ENCODE results near the gene EHBP1. TPM values are rescaled to one million over a fixed set of nuclear protein-coding genes. Genes with fewer than 3 reads are reported as not detected.

The EHBP1 gene
- total and polyA plus RNA-seq, 7 donors: 3.9 to 20.2 (median 14.3) TPM

DNA sequence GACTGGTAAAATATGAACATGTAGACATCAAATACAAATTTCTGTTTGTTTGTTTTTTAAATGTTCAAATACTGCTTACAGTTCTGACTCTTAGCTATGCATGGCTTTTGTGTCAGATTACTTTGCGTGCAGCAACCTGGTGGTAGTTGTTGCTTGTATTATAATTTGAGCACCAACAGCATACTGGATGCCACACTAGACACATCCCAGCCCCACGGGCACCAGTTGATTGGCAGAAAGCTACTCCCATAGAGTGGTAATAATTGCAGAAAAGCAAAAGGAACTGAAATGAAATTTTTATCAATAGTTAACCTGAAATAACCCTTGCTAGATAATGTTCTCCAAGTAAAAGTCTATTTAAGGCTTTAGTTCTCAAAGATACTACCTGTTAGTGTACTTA is 91.6 kb downstream of the EHBP1 start:
- WGBS, 3 donors: 90 to 97% (median 96%) methylated on average over 2 of the region's 2 CpGs
- TF ChIP-seq, protein P1, sequence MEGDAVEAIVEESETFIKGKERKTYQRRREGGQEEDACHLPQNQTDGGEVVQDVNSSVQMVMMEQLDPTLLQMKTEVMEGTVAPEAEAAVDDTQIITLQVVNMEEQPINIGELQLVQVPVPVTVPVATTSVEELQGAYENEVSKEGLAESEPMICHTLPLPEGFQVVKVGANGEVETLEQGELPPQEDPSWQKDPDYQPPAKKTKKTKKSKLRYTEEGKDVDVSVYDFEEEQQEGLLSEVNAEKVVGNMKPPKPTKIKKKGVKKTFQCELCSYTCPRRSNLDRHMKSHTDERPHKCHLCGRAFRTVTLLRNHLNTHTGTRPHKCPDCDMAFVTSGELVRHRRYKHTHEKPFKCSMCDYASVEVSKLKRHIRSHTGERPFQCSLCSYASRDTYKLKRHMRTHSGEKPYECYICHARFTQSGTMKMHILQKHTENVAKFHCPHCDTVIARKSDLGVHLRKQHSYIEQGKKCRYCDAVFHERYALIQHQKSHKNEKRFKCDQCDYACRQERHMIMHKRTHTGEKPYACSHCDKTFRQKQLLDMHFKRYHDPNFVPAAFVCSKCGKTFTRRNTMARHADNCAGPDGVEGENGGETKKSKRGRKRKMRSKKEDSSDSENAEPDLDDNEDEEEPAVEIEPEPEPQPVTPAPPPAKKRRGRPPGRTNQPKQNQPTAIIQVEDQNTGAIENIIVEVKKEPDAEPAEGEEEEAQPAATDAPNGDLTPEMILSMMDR (IDR thresholded peaks at IDR 0.05): no peak
- Histone ChIP-seq H3K9me3 (no peaks in the 10 kb centered on the region), H3K4me1 (peaks cover 3% of the 10 kb centered on the region), H3K27ac (no peak overlapping the region), H3K4me3 (no peak overlapping the region), H3K27me3 (ENCODE audit: insufficient read depth in 3 of 3, low read length in 2 of 3) (no peaks in the 10 kb centered on the region), H3K36me3 (ENCODE audit: insufficient read depth in 1 of 2, low read depth in 1 of 2) (no peaks in the 10 kb centered on the region)
- no peak for DNase-seq
- ATAC-seq: no peak
- intact Hi-C loops (cut with DNase I): no loop called here

DNA sequence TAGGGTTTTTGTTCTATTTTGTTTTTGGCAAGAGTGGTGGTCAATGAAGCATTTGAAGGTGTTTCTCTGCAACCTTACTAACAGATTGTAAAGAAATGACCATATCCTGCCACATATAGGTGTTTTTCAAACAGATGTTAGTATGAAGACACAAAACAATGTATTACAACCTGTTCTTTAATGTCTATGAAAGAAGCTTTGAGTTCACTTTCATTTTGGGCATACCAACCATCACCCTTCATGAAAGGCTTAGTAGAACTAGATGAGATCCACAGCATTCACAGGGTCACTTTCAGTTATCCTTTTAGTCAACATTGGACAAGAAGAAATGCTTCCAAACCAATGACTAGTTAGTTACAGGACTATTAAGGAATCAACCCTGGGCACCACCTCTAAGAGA is 95.1 kb downstream of the EHBP1 start:
- Histone ChIP-seq H3K9me3 (no peaks in the 10 kb centered on the region), H3K27me3 (ENCODE audit: insufficient read depth in 3 of 3, low read length in 2 of 3) (no peaks in the 10 kb centered on the region), H3K27ac (no peak overlapping the region), H3K36me3 (ENCODE audit: insufficient read depth in 1 of 2, low read depth in 1 of 2) (no peaks in the 10 kb centered on the region), H3K4me1 (no peaks in the 10 kb centered on the region), H3K4me3 (no peak overlapping the region)
- no peak for ATAC-seq
- intact Hi-C loops (cut with DNase I): no loop called here
- DNase-seq: no peak
- TF ChIP-seq, protein P1 (IDR thresholded peaks at IDR 0.05): no peak

DNA sequence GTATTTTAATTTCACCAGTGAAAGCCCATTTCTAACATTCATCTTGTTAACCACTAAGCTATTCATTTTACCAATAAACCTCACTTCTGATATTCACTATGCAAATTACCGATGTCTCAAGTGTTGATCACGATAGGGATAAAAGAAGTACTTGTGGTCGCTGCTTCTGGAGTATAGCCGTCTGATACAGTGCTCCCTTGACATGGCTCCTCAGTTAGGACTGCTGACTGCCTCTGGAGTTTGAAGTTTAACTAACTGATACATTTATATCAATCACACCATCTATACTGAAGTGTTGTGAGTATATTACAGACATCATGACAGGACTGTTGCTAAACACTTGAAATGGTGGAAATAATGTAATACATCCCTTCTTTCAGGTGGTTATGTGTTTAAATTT is 95.6 kb downstream of the EHBP1 start:
- no peak overlapping the region for H3K4me3 ChIP-seq
- H3K36me3 ChIP-seq (ENCODE audit: insufficient read depth in 1 of 2, low read depth in 1 of 2): no peaks in the 10 kb centered on the region
- no peaks in the 10 kb centered on the region for H3K4me1 ChIP-seq
- intact Hi-C loops (cut with DNase I): no loop called here
- H3K9me3 ChIP-seq: no peaks in the 10 kb centered on the region
- no peak overlapping the region for H3K27ac ChIP-seq
- WGBS, 3 donors: 91 to 94% (median 92%) methylated on average over 4 of the region's 4 CpGs
- H3K27me3 ChIP-seq (ENCODE audit: insufficient read depth in 3 of 3, low read length in 2 of 3): no peaks in the 10 kb centered on the region
- DNase-seq: no peak
- TF ChIP-seq, protein P1 (IDR thresholded peaks at IDR 0.05): no peak
- ATAC-seq: no peak

DNA sequence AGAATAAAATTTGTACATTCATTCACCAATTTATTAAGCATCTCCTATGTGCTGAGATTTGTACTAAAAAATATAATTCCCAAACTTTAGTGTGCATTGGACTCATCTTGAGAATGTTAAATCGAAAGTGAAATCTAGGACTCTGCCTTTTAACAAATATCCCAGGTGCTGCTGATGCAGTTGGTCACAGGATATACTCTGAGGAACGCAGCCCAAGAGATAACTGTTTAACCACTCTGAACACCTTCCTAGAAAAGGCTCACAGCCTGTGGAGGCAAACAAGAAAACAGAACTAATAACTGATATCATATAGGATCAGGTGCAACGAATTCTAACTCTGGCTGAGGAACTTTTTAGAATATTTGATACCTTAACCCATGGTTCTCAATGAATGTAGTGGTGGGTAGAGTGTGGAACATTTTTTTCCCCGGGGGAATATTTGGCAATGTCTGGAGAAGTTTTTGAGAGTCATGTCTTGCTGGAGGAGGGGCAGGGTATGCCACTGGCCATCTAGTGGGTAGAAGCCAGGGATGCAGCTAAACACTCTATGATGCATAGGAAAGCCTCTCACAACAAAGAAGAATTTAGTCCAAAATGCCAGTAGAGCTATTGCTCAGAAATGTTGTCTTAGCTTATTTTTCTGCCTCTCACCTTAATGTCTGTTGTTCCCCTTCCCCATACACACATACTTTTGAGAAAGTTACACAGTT is 96.5 kb downstream of the EHBP1 start:
- Histone ChIP-seq H3K4me3 (no peak overlapping the region), H3K27ac (no peak overlapping the region), H3K9me3 (no peaks in the 10 kb centered on the region), H3K27me3 (ENCODE audit: insufficient read depth in 3 of 3, low read length in 2 of 3) (no peaks in the 10 kb centered on the region), H3K4me1 (no peaks in the 10 kb centered on the region), H3K36me3 (ENCODE audit: insufficient read depth in 1 of 2, low read depth in 1 of 2) (no peaks in the 10 kb centered on the region)
- no peak for DNase-seq
- WGBS, 3 donors: 72 to 83% (median 77%) methylated on average over 4 of the region's 4 CpGs
- TF ChIP-seq, protein P1 (IDR thresholded peaks at IDR 0.05): no peak
- no peak for ATAC-seq
- intact Hi-C loops (cut with DNase I): no loop called here

DNA sequence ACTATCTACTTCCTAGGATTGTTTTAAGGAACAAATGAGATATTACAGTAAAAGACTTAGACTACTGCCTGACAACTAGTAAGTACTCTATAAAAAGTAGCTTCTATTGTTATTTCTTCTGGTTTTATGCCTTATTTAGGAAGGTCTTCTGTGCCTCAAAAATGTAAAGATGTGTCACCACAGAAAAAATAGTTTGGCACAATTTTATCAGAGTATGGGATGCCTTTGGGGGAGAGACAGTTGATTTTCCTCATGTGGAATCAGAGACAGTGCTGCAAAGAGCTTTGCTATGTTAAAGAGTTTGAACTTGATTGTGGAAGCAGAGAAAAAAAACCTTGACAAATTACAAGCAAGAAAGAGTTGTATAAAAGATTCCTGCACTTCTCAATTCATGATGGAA is 98.4 kb downstream of the EHBP1 start:
- no peak for DNase-seq
- no peaks in the 10 kb centered on the region for H3K4me1 ChIP-seq
- TF ChIP-seq, protein P1 (IDR thresholded peaks at IDR 0.05): no peak
- H3K4me3 ChIP-seq: no peak overlapping the region
- intact Hi-C loops (cut with DNase I): no loop called here
- H3K27ac ChIP-seq: no peak overlapping the region
- no peaks in the 10 kb centered on the region for H3K36me3 ChIP-seq (ENCODE audit: insufficient read depth in 1 of 2, low read depth in 1 of 2)
- H3K9me3 ChIP-seq: no peaks in the 10 kb centered on the region
- ATAC-seq: no peak
- H3K27me3 ChIP-seq (ENCODE audit: insufficient read depth in 3 of 3, low read length in 2 of 3): no peaks in the 10 kb centered on the region
